ENCODE results near the gene UQCC3. TPM values are rescaled to one million over a fixed set of nuclear protein-coding genes. Genes with fewer than 3 reads are reported as not detected.

The UQCC3 gene
- total RNA-seq, 1 donor from 2014 or later = 9.5 TPM

- Mint-ChIP-seq H3K27ac (peak overlapping the region; percentile 88), H3K4me3 (ENCODE audit: low read depth) (peak overlapping the region; percentile 82), H3K9me3 (no peaks in the 10 kb centered on the region), H3K27me3 (ENCODE audit: low read depth) (no peaks in the 10 kb centered on the region), H3K36me3 (ENCODE audit: low read depth) (peaks cover 51% of the 10 kb centered on the region), H3K4me1 (ENCODE audit: low read depth) (peaks cover 56% of the 10 kb centered on the region)
- DNase-seq (ENCODE audit: low spot score) = peak; percentile 94
- intact Hi-C loops (cut with micrococcal nuclease) = loop anchor here (1.0 to 5.0 kb wide), 6 partner anchors 18 to 172 kb away; partner anchors contain the start of genes GANAB, HNRNPUL2, STX5 and TAF6L
Observed at GRCh38 chr11:62709247-62710000, 38.0 kb downstream of the UQCC3 start.

- Mint-ChIP-seq H3K27ac (peak overlapping the region; percentile 88), H3K36me3 (ENCODE audit: low read depth) (peaks cover 51% of the 10 kb centered on the region), H3K27me3 (ENCODE audit: low read depth) (no peaks in the 10 kb centered on the region), H3K4me1 (ENCODE audit: low read depth) (peaks cover 60% of the 10 kb centered on the region), H3K9me3 (no peaks in the 10 kb centered on the region), H3K4me3 (ENCODE audit: low read depth) (peak overlapping the region; percentile 82)
- no peak for DNase-seq (ENCODE audit: low spot score)
- intact Hi-C loops (cut with micrococcal nuclease) = no loop called here
Observed at GRCh38 chr11:62710001-62710345, 38.5 kb downstream of the UQCC3 start.

- peaks cover 58% of the 10 kb centered on the region for H3K4me1 Mint-ChIP-seq (ENCODE audit: low read depth)
Observed at GRCh38 chr11:62712276-62712812, 40.9 kb downstream of the UQCC3 start.

GRCh38 chr11:62712861-62713260, 41.4 kb downstream of the UQCC3 start:
- no peaks in the 10 kb centered on the region for H3K9me3 Mint-ChIP-seq
- no peak for DNase-seq (ENCODE audit: low spot score)
- intact Hi-C loops (cut with micrococcal nuclease) = loop anchor here (2.0 kb wide), 1 partner anchor 42 kb away; the partner anchor contains the start of gene UQCC3
- no peaks in the 10 kb centered on the region for H3K27me3 Mint-ChIP-seq (ENCODE audit: low read depth)
- peaks cover 58% of the 10 kb centered on the region for H3K4me1 Mint-ChIP-seq (ENCODE audit: low read depth)
- peak overlapping the region; percentile 87 for H3K27ac Mint-ChIP-seq
- peak overlapping the region; percentile 27 for H3K4me3 Mint-ChIP-seq (ENCODE audit: low read depth)
- peaks cover 74% of the 10 kb centered on the region for H3K36me3 Mint-ChIP-seq (ENCODE audit: low read depth)

More at GRCh38 chr11:62712276-62712812, 40.9 kb downstream of the UQCC3 start:
- no peak for DNase-seq (ENCODE audit: low spot score)
- peaks cover 70% of the 10 kb centered on the region for H3K36me3 Mint-ChIP-seq (ENCODE audit: low read depth)
- intact Hi-C loops (cut with micrococcal nuclease) = loop anchor here (2.0 kb wide), 1 partner anchor 42 kb away; the partner anchor contains the start of gene UQCC3
- H3K9me3 Mint-ChIP-seq = no peaks in the 10 kb centered on the region
- H3K27ac Mint-ChIP-seq = peak overlapping the region; percentile 87
- H3K4me3 Mint-ChIP-seq (ENCODE audit: low read depth) = peak overlapping the region; percentile 27
- H3K27me3 Mint-ChIP-seq (ENCODE audit: low read depth) = no peaks in the 10 kb centered on the region

- H3K9me3 Mint-ChIP-seq = no peaks in the 10 kb centered on the region
- peaks cover 78% of the 10 kb centered on the region for H3K36me3 Mint-ChIP-seq (ENCODE audit: low read depth)
- H3K27me3 Mint-ChIP-seq (ENCODE audit: low read depth) = no peaks in the 10 kb centered on the region
- no peak for DNase-seq (ENCODE audit: low spot score)
- peak overlapping the region; percentile 24 for H3K4me3 Mint-ChIP-seq (ENCODE audit: low read depth)
- peaks cover 57% of the 10 kb centered on the region for H3K4me1 Mint-ChIP-seq (ENCODE audit: low read depth)
- intact Hi-C loops (cut with micrococcal nuclease) = loop anchor here (2.0 kb wide), 1 partner anchor 43 kb away; the partner anchor contains the start of gene UQCC3
- peak overlapping the region; percentile 87 for H3K27ac Mint-ChIP-seq
Observed at GRCh38 chr11:62713343-62713742, 41.9 kb downstream of the UQCC3 start.

GRCh38 chr11:62715150-62716130, 44.0 kb downstream of the UQCC3 start:
- no peak for DNase-seq (ENCODE audit: low spot score)

GRCh38 chr11:62716206-62716605, 44.7 kb downstream of the UQCC3 start:
- intact Hi-C loops (cut with micrococcal nuclease) = no loop called here
- Mint-ChIP-seq H3K27me3 (ENCODE audit: low read depth) (no peaks in the 10 kb centered on the region), H3K4me3 (ENCODE audit: low read depth) (no peak overlapping the region), H3K9me3 (no peaks in the 10 kb centered on the region), H3K27ac (peak overlapping the region; percentile 5), H3K36me3 (ENCODE audit: low read depth) (peaks cover 91% of the 10 kb centered on the region), H3K4me1 (ENCODE audit: low read depth) (peaks cover 57% of the 10 kb centered on the region)
- no peak for DNase-seq (ENCODE audit: low spot score)

More at GRCh38 chr11:62715150-62716130, 44.0 kb downstream of the UQCC3 start:
- intact Hi-C loops (cut with micrococcal nuclease) = no loop called here
- Mint-ChIP-seq H3K27ac (peak overlapping the region; percentile 57), H3K4me3 (ENCODE audit: low read depth) (no peak overlapping the region), H3K9me3 (no peaks in the 10 kb centered on the region), H3K36me3 (ENCODE audit: low read depth) (peaks cover 90% of the 10 kb centered on the region), H3K4me1 (ENCODE audit: low read depth) (peaks cover 56% of the 10 kb centered on the region), H3K27me3 (ENCODE audit: low read depth) (no peaks in the 10 kb centered on the region)

GRCh38 chr11:62716816-62717215, 45.3 kb downstream of the UQCC3 start:
- H3K27ac Mint-ChIP-seq = no peak overlapping the region
- no peak for DNase-seq (ENCODE audit: low spot score)
- peaks cover 92% of the 10 kb centered on the region for H3K36me3 Mint-ChIP-seq (ENCODE audit: low read depth)
- peaks cover 62% of the 10 kb centered on the region for H3K4me1 Mint-ChIP-seq (ENCODE audit: low read depth)
- intact Hi-C loops (cut with micrococcal nuclease) = no loop called here
- no peak overlapping the region for H3K4me3 Mint-ChIP-seq (ENCODE audit: low read depth)
- H3K27me3 Mint-ChIP-seq (ENCODE audit: low read depth) = no peaks in the 10 kb centered on the region
- no peaks in the 10 kb centered on the region for H3K9me3 Mint-ChIP-seq

GRCh38 chr11:62719302-62719978, 48.0 kb downstream of the UQCC3 start:
- H3K4me3 Mint-ChIP-seq (ENCODE audit: low read depth) = no peak overlapping the region

GRCh38 chr11:62721994-62722393, 50.5 kb downstream of the UQCC3 start:
- Mint-ChIP-seq H3K36me3 (ENCODE audit: low read depth) (peaks cover 92% of the 10 kb centered on the region), H3K4me3 (ENCODE audit: low read depth) (no peak overlapping the region), H3K27ac (peak overlapping the region; percentile 52), H3K4me1 (ENCODE audit: low read depth) (peaks cover 53% of the 10 kb centered on the region), H3K9me3 (no peaks in the 10 kb centered on the region), H3K27me3 (ENCODE audit: low read depth) (no peaks in the 10 kb centered on the region)
- DNase-seq (ENCODE audit: low spot score) = no peak
- intact Hi-C loops (cut with micrococcal nuclease) = no loop called here

More at GRCh38 chr11:62719302-62719978, 48.0 kb downstream of the UQCC3 start:
- intact Hi-C loops (cut with micrococcal nuclease) = no loop called here
- Mint-ChIP-seq H3K27me3 (ENCODE audit: low read depth) (no peaks in the 10 kb centered on the region), H3K4me1 (ENCODE audit: low read depth) (peaks cover 60% of the 10 kb centered on the region), H3K9me3 (no peaks in the 10 kb centered on the region), H3K27ac (peak overlapping the region; percentile 38), H3K36me3 (ENCODE audit: low read depth) (peaks cover 95% of the 10 kb centered on the region)
- DNase-seq (ENCODE audit: low spot score) = no peak

Data from activated T-helper 2 cell treated with anti-CD3 and anti-CD28 coated beads, Interferon-gamma antibody, Interleukin-2, Interleukin-4, amounts not matched to agents 10 μg/mL and 5 μg/mL and 100 μg/mL, durations not matched to agents 14 hours and 24 hours and 36 hours (primary cell).